HepG2 (cell line): Measurements from ENCODE around the gene USF1. TPM values are rescaled to one million over a fixed set of nuclear protein-coding genes. Genes with fewer than 3 reads are reported as not detected.
A peak's percentile ranks its signal among the peaks of the same experiment; 100 is the strongest.

ENCODE experiments used
- NFE2 ChIP-seq: sonication (generic); formaldehyde crosslinking; IDR thresholded peaks from 2 replicates; pipeline ENCODE4 v1.4.0; 2020; ENCODE audit warnings: missing genetic modification reagents
- PAXIP1 ChIP-seq: sonication (generic); formaldehyde crosslinking; conservative IDR thresholded peaks from 2 replicates; pipeline ENCODE4 v1.4.0; 2020; ENCODE audit warnings: mild to moderate bottlenecking, missing genetic modification reagents, moderate library complexity
- POLR2AphosphoS2 ChIP-seq: IDR thresholded peaks from 2 replicates; pipeline ENCODE4 v1.6.1; 2011; ENCODE audit warnings: low read depth, low read length, improper control_type of control experiment
- SKIL ChIP-seq: sonication (generic); formaldehyde crosslinking; IDR thresholded peaks from 2 replicates; pipeline ENCODE4 v1.8.0; 2022; ENCODE audit warnings: missing genetic modification reagents, mild to moderate bottlenecking, moderate library complexity, borderline replicate concordance
- ZBTB8A ChIP-seq: sonication (generic); formaldehyde crosslinking; IDR thresholded peaks from 2 replicates; pipeline ENCODE4 v1.4.0; 2020; ENCODE audit warnings: mild to moderate bottlenecking, low read depth, missing genetic modification reagents, borderline replicate concordance
- ZNF224 ChIP-seq: sonication (generic); formaldehyde crosslinking; IDR thresholded peaks from 2 replicates; pipeline ENCODE4 v1.5.0; 2020; ENCODE audit warnings: mild to moderate bottlenecking, missing genetic modification reagents
- ZNF550 ChIP-seq: sonication (generic); formaldehyde crosslinking; IDR thresholded peaks from 2 replicates; pipeline ENCODE4 v1.4.0; 2020; ENCODE audit warnings: mild to moderate bottlenecking, missing genetic modification reagents, borderline replicate concordance
- ZSCAN31 ChIP-seq: sonication (generic); formaldehyde crosslinking; IDR thresholded peaks from 2 replicates; pipeline ENCODE4 v1.5.0; 2020; ENCODE audit warnings: low read depth, mild to moderate bottlenecking, missing genetic modification reagents
- polyA plus RNA-seq, 8 experiments: library from polyadenylated mRNA; depleted of rRNA in 3 of 8; stranded (reverse) in 7 of 8; unstranded in 1 of 8; fragments of >200 nt; fragmentation: Illumina TruSeq in 4 of 8; extraction: Trizol in 4 of 8; gene quantifications; 2 replicates each; pipeline versions ENCODE4 v1.2.1 to v1.2.3, GENCODE V29; 2011 to 2016; ENCODE audit warnings: low read depth in 4 of 8, missing spikeins in 1 of 8, mixed read lengths in 1 of 8; ENCODE audit not compliant: insufficient read depth in 1 of 8
- total RNA-seq, 5 experiments: library from RNA; depleted of rRNA; stranded (reverse); fragments of >200 nt; fragmentation: Illumina TruSeq; extraction: Trizol; gene quantifications; 2 replicates each; pipeline ENCODE4 v1.2.3, GENCODE V29; 2016; ENCODE audit warnings: low read depth in 1 of 5
- TF ChIP-seq, protein P1 (sequence below): sonication (generic); formaldehyde crosslinking; IDR thresholded peaks from 2 replicates; pipeline ENCODE4 v1.5.1; 2020; ENCODE audit warnings: mild to moderate bottlenecking, missing genetic modification reagents, moderate library complexity
- TF ChIP-seq, protein P2 (sequence below): sonication (generic); formaldehyde crosslinking; IDR thresholded peaks from 2 replicates; pipeline ENCODE4 v1.4.0; 2020; ENCODE audit warnings: low read depth, missing genetic modification reagents

Gene USF1
- total and polyA plus RNA-seq, 2 of the 13 experiments (the other 11 are each of a cell fraction or from before 2014, with no cell fraction given): 26.9 to 39.4 TPM

DNA sequence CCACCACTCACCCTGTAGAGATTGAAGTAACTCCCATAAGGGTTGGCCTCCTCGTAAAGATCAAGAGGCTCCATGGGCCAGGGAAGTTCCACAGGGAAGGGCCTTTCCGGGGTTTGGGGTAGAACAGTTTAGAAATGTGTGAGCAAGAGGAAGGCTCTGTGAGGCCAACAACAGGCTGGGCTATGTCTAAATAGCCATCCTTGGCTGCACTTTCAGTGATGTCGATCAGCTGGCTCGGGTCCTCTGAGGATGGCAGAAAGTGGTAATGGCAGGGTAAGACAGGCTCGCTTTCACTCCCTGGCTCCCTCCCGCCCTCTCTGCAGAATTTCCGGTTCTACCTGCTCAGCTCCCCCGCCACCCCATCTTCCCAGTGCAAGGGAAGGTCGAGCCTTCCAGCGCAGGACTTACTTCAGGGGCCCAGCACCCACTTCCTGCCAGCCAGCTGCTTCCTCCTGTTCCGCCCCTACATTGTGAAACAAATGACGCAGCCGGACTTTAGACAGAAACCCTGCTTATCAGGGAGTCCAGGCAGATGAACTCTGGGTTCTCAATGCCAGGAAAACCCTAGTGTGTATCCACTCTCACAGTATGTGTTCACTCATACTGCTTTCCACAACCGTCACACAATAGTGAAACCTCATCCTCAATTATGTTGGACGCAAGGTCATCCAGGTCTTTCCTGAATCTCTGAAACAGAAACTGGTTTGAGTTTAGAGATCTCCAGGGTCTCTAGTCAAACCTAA, 32.1 kb downstream of the USF1 start (continued):
- TF ChIP-seq ZNF224 (CRISPR knock-in tag) (no peak), ZSCAN31 (CRISPR knock-in tag) (peak; percentile 54), SKIL (CRISPR knock-in tag) (peak; percentile 56), POLR2AphosphoS2 (0 out of 2 replicates have a peak, but pooled peaks have one; percentile 66), ZBTB8A (CRISPR knock-in tag) (no peak), NFE2 (CRISPR knock-in tag) (no peak), ZNF550 (CRISPR knock-in tag) (no peak), PAXIP1 (CRISPR knock-in tag) (peak; percentile 100)
- TF ChIP-seq, protein P1, sequence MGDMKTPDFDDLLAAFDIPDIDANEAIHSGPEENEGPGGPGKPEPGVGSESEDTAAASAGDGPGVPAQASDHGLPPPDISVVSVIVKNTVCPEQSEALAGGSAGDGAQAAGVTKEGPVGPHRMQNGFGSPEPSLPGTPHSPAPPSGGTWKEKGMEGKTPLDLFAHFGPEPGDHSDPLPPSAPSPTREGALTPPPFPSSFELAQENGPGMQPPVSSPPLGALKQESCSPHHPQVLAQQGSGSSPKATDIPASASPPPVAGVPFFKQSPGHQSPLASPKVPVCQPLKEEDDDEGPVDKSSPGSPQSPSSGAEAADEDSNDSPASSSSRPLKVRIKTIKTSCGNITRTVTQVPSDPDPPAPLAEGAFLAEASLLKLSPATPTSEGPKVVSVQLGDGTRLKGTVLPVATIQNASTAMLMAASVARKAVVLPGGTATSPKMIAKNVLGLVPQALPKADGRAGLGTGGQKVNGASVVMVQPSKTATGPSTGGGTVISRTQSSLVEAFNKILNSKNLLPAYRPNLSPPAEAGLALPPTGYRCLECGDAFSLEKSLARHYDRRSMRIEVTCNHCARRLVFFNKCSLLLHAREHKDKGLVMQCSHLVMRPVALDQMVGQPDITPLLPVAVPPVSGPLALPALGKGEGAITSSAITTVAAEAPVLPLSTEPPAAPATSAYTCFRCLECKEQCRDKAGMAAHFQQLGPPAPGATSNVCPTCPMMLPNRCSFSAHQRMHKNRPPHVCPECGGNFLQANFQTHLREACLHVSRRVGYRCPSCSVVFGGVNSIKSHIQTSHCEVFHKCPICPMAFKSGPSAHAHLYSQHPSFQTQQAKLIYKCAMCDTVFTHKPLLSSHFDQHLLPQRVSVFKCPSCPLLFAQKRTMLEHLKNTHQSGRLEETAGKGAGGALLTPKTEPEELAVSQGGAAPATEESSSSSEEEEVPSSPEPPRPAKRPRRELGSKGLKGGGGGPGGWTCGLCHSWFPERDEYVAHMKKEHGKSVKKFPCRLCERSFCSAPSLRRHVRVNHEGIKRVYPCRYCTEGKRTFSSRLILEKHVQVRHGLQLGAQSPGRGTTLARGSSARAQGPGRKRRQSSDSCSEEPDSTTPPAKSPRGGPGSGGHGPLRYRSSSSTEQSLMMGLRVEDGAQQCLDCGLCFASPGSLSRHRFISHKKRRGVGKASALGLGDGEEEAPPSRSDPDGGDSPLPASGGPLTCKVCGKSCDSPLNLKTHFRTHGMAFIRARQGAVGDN: peak; percentile 97
- TF ChIP-seq, protein P2, sequence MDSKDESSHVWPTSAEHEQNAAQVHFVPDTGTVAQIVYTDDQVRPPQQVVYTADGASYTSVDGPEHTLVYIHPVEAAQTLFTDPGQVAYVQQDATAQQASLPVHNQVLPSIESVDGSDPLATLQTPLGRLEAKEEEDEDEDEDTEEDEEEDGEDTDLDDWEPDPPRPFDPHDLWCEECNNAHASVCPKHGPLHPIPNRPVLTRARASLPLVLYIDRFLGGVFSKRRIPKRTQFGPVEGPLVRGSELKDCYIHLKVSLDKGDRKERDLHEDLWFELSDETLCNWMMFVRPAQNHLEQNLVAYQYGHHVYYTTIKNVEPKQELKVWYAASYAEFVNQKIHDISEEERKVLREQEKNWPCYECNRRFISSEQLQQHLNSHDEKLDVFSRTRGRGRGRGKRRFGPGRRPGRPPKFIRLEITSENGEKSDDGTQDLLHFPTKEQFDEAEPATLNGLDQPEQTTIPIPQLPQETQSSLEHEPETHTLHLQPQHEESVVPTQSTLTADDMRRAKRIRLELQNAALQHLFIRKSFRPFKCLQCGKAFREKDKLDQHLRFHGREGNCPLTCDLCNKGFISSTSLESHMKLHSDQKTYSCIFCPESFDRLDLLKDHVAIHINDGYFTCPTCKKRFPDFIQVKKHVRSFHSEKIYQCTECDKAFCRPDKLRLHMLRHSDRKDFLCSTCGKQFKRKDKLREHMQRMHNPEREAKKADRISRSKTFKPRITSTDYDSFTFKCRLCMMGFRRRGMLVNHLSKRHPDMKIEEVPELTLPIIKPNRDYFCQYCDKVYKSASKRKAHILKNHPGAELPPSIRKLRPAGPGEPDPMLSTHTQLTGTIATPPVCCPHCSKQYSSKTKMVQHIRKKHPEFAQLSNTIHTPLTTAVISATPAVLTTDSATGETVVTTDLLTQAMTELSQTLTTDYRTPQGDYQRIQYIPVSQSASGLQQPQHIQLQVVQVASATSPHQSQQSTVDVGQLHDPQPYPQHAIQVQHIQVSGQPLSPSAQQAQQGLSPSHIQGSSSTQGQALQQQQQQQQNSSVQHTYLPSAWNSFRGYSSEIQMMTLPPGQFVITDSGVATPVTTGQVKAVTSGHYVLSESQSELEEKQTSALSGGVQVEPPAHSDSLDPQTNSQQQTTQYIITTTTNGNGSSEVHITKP: peak; percentile 88
